ENCODE results near the gene PIK3CB. TPM values are rescaled to one million over a fixed set of nuclear protein-coding genes. Genes with fewer than 3 reads are reported as not detected.
"Not testable (repeated sequence)": the region's sequence is repeated elsewhere in the genome, so short reads cannot be mapped to it uniquely, and the experiment has no call there.

The PIK3CB gene
- total RNA-seq, 1 donor from 2014 or later = 16.1 TPM

- not testable (repeated sequence) for DNase-seq (ENCODE audit: low read depth, low spot score)
These were observed 12.1 kb upstream of the PIK3CB start for GRCh38 chr3:138846824-138847223.

GRCh38 chr3:138846262-138846791 is 11.6 kb upstream of the PIK3CB start:
- no peak for DNase-seq (ENCODE audit: low read depth, low spot score)

- DNase-seq (ENCODE audit: low read depth, low spot score) = no peak
These were observed 11.0 kb upstream of the PIK3CB start for GRCh38 chr3:138845771-138846173.

GRCh38 chr3:138845181-138845601 is 10.5 kb upstream of the PIK3CB start:
- no peak for DNase-seq (ENCODE audit: low read depth, low spot score)

GRCh38 chr3:138842483-138843188 is 7.9 kb upstream of the PIK3CB start:
- DNase-seq (ENCODE audit: low read depth, low spot score) = no peak

GRCh38 chr3:138838385-138838784 is 3.7 kb upstream of the PIK3CB start:
- DNase-seq (ENCODE audit: low read depth, low spot score) = not testable (repeated sequence)

GRCh38 chr3:138835846-138836245 is 1.1 kb upstream of the PIK3CB start:
- not testable (repeated sequence) for DNase-seq (ENCODE audit: low read depth, low spot score)

- no peak for DNase-seq (ENCODE audit: low read depth, low spot score)
These were observed 649 bp upstream of the PIK3CB start for GRCh38 chr3:138835397-138835757.

- no peak for DNase-seq (ENCODE audit: low read depth, low spot score)
These were observed 681 bp downstream of the PIK3CB start for GRCh38 chr3:138833899-138834595.

- not testable (repeated sequence) for DNase-seq (ENCODE audit: low read depth, low spot score)
These were observed 2.2 kb downstream of the PIK3CB start for GRCh38 chr3:138832473-138833057.

GRCh38 chr3:138829886-138830510 is 4.7 kb downstream of the PIK3CB start:
- DNase-seq (ENCODE audit: low read depth, low spot score) = no peak

GRCh38 chr3:138829097-138829496 is 5.6 kb downstream of the PIK3CB start:
- no peak for DNase-seq (ENCODE audit: low read depth, low spot score)

- DNase-seq (ENCODE audit: low read depth, low spot score) = no peak
These were observed 7.5 kb downstream of the PIK3CB start for GRCh38 chr3:138827222-138827621.

GRCh38 chr3:138825336-138825735 is 9.4 kb downstream of the PIK3CB start:
- no peak for DNase-seq (ENCODE audit: low read depth, low spot score)

GRCh38 chr3:138824114-138824506 is 10.6 kb downstream of the PIK3CB start:
- DNase-seq (ENCODE audit: low read depth, low spot score) = no peak

GRCh38 chr3:138820379-138820778 is 14.3 kb downstream of the PIK3CB start:
- not testable (repeated sequence) for DNase-seq (ENCODE audit: low read depth, low spot score)

GRCh38 chr3:138818185-138818860 is 16.4 kb downstream of the PIK3CB start:
- DNase-seq (ENCODE audit: low read depth, low spot score) = no peak

- no peak for DNase-seq (ENCODE audit: low read depth, low spot score)
These were observed 17.0 kb downstream of the PIK3CB start for GRCh38 chr3:138817695-138818094.

GRCh38 chr3:138812806-138813205 is 21.9 kb downstream of the PIK3CB start:
- no peak for DNase-seq (ENCODE audit: low read depth, low spot score)

GRCh38 chr3:138809500-138810256 is 25.1 kb downstream of the PIK3CB start:
- DNase-seq (ENCODE audit: low read depth, low spot score) = no peak

Data from pulmonary artery endothelial cell (primary cell).